Hypothalamus (tissue), 51 donors: Measurements from ENCODE around the gene LRRC57.
A peak's percentile ranks its signal among the peaks of the same experiment; 100 is the strongest.
"Not testable (repeated sequence)": the region's sequence is repeated elsewhere in the genome, so short reads cannot be mapped to it uniquely, and the experiment has no call there.

Experiments used
- DNase-seq, 51 donors: peaks; one replicate each; lab custom pipeline; 2025; lab: John Stamatoyannopoulos, UW

LRRC57 gene

DNA sequence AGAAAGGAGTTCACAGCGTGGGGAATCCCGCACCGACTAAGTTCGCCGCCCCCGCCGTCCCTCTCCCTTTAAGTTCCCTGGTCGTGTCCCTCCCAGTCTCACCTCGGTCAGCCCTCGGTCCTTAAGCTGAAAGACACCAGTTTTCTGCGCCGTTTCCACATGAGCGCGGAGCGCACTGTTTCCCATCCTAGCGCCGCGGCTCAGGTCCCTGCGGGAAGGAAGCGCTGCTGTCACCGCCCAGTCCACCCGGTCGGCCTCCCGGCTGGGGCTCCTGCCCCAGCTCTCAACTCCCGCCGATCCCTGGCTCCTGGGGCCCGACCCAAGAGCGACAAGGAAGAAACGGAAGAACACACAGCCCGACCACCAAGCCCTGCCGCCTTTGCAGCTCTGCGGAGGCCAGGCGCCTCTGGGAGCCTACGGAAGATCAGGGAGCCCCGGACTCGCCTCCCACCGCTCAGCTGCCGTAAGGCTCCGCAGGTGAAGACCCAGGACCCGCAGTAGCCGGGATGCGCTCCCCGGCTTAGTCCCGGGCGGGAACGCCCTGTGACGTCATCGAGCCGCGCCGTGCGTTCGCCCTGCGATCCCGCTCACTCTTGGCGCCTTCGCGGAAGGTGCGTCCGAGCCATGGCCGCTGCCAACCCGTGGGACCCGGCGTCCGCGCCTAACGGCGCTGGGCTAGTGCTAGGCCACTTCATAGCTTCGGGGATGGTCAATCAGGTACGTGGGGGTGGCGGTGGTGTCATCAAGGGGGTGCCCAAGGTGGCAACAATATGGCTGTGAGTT lies at the start of gene LRRC57, which contains the start of gene HAUS2:
LRRC57 (minus strand) TSS at position 545 of the 783 bp plus-strand sequence; CDS start at position 186, 359 bp downstream.
HAUS2 (plus strand) TSS at position 590 of the 783 bp plus-strand sequence; CDS start at position 625, 35 bp downstream.
- DNase-seq: peak; percentile 38 to 89 (median 68)

DNA sequence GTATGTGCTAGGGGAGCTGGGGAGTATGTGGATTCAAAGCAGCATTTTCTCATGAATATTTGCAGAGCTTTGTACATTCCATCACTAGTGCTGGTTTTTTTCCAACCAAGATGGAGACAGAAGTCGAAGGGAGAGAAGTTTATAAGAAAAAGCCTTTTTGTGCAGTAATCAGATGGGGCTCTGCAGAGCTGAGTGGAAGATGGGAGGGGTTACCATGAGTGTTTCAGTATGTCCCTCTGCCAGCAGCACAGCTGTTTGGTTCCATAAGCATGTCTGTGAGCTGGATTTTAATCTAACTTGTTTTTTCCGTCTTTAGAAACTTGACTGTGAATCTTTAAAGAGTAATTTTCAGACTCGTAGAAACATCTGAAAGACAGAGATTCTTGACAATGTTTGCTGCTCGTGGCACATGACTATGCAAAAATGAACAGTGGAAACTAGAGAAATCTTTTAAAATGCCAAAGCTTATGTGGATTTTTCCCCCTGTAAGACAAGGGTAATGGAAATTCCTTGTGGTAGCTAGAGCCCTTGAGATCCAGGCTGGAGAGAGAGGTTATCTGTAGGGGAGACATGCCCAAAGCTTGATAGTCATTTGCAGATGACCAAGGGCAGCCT lies 47.1 kb upstream of the LRRC57 start:
- DNase-seq: peak in 2 of 51 donors; percentile 3 to 15

GRCh38 chr15:42594095-42594494 lies 45.5 kb upstream of the LRRC57 start:
- DNase-seq: no peak

DNA sequence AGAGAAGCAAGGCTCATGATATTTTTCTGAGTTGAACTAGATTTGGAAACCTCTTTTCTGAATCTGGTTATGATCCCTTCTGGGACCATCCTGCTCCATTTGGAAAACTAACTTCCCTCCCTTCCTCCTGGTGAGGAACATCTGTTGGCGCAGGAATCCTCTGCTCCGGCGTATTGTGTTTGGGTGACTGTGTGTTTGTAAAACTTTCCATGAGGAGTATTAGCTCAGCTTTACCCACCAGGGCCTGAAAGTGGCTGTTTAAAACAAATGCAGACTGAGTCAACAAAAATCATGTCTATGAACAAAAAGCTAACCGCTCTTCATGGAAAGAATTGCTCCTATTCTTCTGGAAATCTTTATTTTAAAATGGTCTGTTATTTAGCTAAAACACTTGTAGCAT lies 44.5 kb upstream of the LRRC57 start:
- no peak for DNase-seq

GRCh38 chr15:42592716-42593115 lies 44.1 kb upstream of the LRRC57 start:
- no peak for DNase-seq

DNA sequence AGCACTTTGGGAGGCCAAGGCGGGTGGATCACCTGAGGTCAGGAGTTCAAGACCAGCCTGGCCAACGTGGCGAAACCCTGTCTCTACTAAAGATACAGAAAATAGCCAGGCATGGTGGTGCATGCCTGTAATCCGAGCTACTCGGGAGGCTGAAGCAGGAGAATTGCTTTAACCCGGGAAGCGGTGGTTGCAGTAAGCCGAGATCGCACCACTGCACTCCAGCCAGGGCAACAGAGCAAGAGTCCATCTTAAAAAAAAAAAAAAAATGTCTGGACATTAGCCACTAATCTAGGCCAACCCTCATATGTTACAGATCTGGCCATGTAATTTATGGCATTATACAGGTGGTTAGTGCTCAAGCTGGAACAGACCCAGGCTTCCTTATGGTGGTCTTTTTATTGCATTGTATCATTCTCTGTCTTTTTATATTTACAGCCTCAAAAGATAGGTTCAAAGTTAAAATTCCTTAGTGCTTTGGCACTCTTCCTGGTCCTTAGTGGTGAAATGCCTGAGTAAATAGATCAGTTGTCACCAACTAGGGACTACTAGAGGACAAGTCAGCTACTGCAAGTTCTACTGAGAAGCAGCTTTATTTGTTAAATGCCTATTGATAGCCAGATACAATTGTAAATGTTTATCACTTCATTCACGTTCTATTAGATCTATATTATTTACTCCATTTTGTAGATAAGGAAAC lies 42.8 kb upstream of the LRRC57 start:
- peak in 1 of 51 donors; percentile 10 for DNase-seq

- DNase-seq: no peak
Observed at GRCh38 chr15:42590619-42591237, 42.1 kb upstream of the LRRC57 start.

DNA sequence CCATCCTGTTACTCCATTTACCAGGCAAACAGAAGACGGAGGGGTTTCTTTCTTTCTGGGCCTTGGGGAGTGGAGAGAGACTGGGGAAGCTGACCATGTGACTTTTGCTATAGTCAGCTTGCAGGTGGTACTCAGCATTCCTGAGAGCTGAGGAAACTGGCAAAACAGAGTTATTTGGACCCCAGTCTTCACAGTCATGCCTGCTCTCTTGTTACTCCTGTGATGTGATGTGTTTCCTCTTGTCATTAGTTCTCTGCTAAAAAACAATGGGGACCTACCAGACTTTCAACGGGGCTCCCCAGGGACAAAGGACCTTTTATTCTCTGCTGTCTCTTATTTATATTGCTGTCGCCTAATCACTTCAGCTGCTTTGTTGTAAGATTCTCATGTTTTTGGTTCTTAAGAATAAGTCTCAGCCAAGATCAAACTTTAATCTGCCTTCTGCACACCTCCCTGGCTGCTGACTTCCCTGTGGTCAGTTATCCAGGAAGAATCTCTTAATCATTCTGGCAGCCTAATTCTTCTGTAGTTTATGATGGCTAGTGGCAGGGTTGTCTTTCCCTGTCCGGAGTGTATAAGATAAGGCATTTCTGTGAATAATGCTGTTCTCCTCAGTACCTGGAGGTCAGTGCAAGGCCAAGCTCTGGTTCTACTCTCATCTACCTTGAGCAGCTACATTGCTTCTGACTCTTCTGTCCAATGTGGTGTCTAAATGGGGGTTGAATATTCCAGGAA lies 35.6 kb upstream of the LRRC57 start:
- DNase-seq: peak in 12 of 51 donors; percentile 5 to 59 (median 18)

DNA sequence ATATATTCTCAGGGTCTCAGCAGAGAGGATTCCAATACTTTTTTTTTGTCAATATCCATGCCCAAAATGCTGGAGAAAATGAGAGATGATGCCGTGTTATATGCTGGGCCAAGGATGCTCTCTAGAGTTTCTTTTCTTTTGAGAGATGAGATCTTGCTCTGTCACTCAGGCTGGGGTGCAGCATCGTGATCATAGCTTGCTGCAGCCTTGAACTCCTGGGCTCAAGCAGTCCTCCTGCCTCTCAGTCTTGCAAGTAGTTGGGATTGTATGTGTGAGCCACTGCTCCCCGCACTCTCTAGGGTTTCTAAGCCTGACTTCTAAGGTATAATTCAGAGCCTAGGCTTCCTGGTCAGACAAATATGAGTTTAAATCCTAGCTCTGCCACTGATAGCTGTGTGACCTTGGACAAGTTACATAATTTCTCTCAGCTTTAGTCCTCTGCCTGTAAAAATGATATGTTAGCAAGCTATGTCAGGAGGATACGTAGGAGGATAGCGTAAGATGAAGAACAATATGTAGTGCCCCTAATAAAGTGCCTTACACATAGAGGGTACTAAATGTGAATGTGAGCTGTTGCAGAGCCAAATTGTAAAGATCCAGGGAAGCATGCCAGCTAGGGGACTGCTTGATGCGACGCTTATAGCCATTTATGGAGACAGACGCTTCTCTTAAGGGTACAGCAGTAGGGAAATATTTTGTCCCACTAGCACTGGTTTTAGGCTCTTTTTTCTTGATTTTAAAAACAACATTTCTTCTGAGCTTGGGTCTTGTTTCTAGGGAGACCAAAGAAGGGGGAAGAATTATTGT lies 34.2 kb upstream of the LRRC57 start:
- peak in 2 of 51 donors; percentile 14 to 34 for DNase-seq

DNA sequence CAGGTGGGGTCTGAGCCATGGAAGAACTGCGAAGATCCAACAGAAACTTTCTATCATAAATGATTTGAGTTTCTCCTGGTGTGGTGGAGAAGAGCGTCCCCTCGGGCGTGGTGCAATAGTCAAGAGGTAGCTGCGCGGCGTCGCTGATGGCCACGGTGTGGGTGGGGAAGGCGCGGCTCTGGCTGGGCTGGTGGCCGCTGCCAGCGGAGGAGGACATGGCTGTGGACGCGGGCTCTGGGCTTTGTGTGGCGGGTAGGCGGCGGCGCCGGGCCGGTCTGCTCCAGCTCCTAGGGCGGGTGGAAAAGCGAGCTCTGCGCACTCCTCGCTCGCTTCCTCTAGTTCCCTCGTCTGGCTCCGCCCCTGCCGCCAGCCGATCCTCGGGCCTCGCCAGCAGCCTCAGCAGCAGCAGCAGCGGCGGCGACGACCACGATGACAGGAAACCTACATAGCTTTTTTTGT lies 32.7 kb upstream of the LRRC57 start:
- peak in 50 of 51 donors; percentile 23 to 89 (median 73) for DNase-seq

DNA sequence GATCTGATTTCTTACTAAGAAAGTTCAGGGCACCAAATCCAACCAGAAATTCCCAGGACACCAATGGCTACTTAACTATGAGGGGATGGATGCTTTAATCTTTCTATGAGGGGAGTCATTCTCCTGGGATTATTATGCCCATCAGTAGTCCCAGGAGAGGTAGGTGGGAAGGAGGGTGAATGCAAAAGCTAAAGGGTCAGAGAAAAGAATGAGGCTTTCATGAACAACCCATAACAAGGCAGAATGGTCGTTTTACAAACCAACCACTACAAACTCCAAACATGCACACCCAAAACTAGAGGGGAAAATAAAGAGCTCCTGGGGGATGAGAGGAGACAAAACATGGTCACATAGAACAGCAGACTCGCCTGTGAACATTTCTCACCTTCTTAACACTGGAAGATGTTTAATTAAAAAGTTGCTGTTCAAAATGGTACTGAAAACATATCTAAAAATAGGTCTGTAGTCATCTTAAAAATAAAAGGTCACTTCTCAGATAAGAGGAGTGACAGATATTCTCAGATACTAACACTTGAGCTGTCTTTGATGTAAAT lies 30.5 kb upstream of the LRRC57 start:
- no peak for DNase-seq

DNA sequence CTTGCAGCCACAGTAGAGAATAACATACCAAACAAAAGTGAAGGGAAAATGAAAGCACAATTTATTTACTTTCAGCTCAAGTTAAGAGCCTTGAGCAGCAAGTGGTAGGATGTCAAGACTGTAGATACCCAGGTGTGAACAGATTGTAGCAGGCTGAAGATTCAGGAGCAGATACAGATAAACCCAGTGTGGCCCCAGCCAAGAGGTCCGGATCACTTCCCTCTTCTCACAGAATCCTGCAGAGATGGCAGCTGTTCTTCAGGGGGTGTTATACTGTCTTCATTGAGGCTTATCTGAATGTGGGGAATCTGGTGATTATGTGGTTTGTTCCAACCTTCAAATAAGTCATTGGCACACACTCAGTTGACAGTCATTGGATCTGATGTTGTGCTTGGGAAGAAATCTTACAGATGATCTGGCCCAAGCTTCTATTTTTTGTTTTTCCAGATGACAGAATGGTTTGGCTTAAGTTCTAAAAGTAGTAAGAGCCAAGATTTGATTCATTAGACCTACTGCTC lies 29.0 kb upstream of the LRRC57 start:
- DNase-seq: no peak

DNA sequence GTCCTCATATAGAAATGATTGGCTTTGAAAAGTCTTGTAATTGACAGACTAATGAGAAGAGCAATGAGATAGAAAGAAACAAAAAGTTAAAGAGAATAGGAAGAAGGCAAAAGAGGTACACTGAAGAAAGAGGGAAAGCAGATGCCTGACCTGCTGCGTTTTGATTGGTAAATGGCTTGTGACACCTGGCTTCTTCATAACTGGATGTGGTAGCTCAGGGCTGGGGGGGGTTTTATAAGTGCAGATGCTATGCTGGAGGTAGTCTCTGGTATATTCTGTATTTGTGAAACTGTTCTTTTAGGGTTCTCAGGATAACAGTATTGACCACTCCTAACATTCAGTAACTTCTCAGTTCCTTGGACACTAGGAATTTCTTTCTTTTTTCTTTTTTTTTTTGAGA lies 28.2 kb upstream of the LRRC57 start:
- DNase-seq: no peak

GRCh38 chr15:42576040-42576594 lies 27.5 kb upstream of the LRRC57 start:
- no peak for DNase-seq

DNA sequence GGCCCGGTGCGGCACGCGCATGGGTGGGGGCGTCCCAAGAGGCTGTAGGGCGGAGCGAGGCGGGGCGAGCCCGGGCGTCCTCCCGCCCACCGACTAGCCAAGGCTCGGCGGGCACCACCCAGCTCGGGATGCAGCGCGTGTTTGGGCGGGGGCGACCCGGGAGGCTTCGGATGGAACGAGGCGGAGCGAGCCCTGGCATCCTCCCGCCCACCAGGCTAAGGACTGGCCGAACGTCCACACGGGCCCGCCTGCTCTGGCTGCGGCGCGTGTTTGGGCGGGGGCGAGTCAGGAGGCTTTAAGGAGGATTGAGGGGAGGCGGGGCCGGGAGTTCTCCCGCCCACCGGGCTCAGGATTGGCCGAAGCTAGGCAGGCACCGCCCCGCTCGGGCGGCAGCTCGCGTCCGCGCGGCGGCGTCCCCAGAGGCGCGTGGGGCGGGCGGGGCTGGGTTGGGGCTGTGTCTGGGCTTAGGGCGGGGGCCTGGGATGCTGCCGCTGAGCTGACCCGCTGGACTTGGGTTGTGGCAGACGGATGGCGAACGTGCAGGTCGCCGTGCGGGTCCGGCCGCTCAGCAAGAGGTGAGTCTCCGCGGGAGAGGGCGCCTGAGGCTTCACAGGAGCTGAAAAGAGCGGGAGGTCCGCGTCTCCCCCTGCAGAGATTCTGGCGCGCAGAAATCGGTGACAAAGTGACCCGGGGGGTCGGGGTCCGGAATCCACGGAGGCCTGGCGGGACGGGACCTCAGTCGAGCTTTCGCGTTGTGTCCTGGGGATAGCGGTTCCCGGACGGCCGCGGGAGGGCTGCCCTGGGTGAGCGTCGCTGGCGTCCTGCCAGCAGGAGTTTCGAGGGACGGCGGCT lies 26.8 kb upstream of the LRRC57 start, which contains the start of gene STARD9:
STARD9 (plus strand) TSS at position 419 of the 852 bp plus-strand sequence; CDS start at position 529, 110 bp downstream.
- DNase-seq: peak; percentile 50 to 100 (median 97)

DNA sequence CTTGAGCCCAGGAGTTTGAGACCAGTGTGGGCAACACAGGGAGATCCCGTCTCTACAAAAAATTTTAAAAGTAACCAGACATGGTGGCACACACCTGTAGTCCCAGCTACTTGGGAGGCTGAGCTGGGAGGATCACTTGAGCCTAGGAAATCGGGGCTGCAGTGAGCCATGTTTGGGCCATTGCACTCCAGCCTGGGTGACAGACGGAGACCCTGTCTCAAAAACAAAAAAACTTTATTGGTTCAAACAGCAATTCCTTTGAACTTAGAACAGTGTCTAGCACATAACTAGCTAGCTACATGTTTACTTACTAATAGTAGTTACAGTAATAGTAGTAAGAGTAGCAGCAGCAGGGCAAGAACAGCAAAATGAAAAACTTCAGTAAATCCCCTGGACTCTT lies 10.1 kb upstream of the LRRC57 start:
- DNase-seq: no peak

DNA sequence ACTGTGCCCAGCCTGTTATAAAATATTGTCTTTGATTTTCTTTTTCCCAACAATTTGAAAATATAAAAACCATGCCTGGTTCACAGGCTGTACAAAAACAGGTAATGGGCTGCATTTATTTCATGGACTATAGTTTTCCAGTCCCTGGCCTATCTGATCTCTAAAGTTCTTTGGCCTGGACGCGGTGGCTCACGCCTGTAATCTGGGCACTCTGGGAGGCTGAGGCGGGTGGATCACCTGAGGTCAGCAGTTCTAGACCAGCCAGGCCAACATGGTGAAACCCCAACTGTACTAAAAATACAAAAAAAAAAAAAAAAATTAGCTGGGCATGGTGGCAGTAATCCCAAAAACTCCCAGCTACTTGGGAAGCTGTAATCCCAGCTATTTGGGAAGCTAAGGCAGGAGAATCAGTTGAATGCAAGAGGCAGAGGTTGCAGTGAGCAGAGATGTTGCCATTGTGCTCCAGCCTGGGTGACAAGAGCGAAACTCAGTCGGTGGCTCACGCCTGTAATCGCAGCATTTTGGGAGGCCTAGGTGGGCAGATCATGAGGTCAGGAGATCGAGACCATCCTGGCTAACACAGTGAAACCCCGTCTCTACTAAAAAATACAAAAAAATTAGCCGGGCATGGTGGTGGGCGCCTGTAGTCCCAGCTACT lies 8.1 kb upstream of the LRRC57 start:
- not testable (repeated sequence) for DNase-seq
